GM11168 (cell line): ENCODE results near the gene CD81.

Experiments
- in situ Hi-C: fragments of 300-500 bp; cut with MboI; formaldehyde crosslinking; loops from one replicate; pipeline ENCODE4 v1.12.0; 2022; ENCODE audit warnings: low sequenced_read_pairs; ENCODE audit not compliant: unreplicated experiment

CD81 gene

DNA sequence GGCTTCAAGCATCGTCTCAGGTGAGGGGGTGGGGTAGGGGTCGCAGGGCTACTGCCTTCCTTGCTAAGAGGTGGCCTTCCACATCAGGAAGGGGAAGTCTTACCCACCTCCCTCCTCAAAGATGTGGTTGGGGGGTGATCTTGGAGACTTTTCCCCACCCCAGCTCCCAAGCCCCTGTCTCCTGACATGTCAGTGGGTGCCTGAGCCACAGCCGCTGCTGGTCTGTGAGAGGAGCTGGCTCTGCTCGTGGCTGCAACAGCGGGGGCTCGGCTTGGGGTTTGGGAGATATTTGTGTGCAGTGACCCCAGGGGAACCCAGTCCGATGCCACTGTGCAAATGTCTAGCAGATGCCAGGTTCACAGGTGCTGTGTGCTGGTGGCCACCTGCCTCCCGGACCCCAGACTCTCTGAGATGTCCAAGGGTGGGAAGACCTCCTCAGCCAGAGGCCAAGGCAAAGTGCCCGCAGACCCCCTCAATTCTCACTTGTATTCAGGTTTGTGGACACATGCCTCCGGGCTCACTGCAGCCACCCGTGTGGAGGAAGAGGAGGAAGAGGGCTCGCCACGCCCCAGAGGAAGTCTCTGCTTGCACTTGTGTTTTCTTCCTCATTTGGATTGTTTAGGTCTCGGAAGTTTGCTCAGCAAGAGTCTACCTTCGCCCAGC lies 69.6 kb downstream of the CD81 start:
- in situ Hi-C loops = no loop called here
